Measurements from ENCODE around the gene MED9.

MED9 gene

GRCh38 chr17:17505151-17505550, 28.4 kb downstream of the MED9 start (continued):
- TF ChIP-seq ZBTB10 (tag by site-specific recombination; IDR thresholded peaks at IDR 0.05) (no peak), ZNF623 (tag by site-specific recombination; IDR thresholded peaks at IDR 0.05) (no peak), ZNF239 (tag by site-specific recombination; IDR thresholded peaks at IDR 0.05) (no peak), ZNF211 (tag by site-specific recombination; IDR thresholded peaks at IDR 0.05; ENCODE audit: low read depth) (no peak), ZEB2 (tag by site-specific recombination; IDR thresholded peaks at IDR 0.05) (no peak)

GRCh38 chr17:17505610-17506171, 28.9 kb downstream of the MED9 start:
- no peaks in the 10 kb centered on the region for H3K36me3 ChIP-seq (ENCODE audit: control insufficient read depth in 2 of 2, insufficient read depth in 1 of 2, low read length in 2 of 2)
- CTCF ChIA-PET = interaction anchor here (0.6 to 1.6 kb wide), 3 partner anchors 8 to 151 kb away, joined by 3 to 6 read pairs (median 6); no protein-coding TSS in a partner anchor
- POLR2A ChIA-PET = interaction anchor here (1.4 kb wide), 1 partner anchor 9 kb away, joined by 8 read pairs; the partner anchor contains the start of gene RASD1

GRCh38 chr17:17506181-17506741, 29.5 kb downstream of the MED9 start:
- H3K4me3 ChIP-seq (ENCODE audit: low read depth, low read length) = no peak overlapping the region
- H3K36me3 ChIP-seq (ENCODE audit: control insufficient read depth in 2 of 2, insufficient read depth in 1 of 2, low read length in 2 of 2) = no peaks in the 10 kb centered on the region
- TF ChIP-seq ZNF362 (tag by site-specific recombination; IDR thresholded peaks at IDR 0.05) = no peak
- TF ChIP-seq RBAK (tag by site-specific recombination; IDR thresholded peaks at IDR 0.05) = no peak
- no peak for TF ChIP-seq ZSCAN4 (tag by site-specific recombination; IDR thresholded peaks at IDR 0.05)
- TF ChIP-seq ZBTB21 (tag by site-specific recombination; IDR thresholded peaks at IDR 0.05) = no peak
- no peak for TF ChIP-seq ZNF544 (tag by site-specific recombination; IDR thresholded peaks at IDR 0.05)
- no peak for TF ChIP-seq ZNF223 (tag by site-specific recombination; IDR thresholded peaks at IDR 0.05)
- TF ChIP-seq GLI4 (tag by site-specific recombination; IDR thresholded peaks at IDR 0.05) = no peak
- ChIA-PET CTCF (interaction anchor here (1.4 kb wide), 1 partner anchor 9 kb away, joined by 6 read pairs; no protein-coding TSS in a partner anchor), POLR2A (no interaction called here)
- no peaks in the 10 kb centered on the region for H3K4me1 ChIP-seq (ENCODE audit: control insufficient read depth, insufficient read depth, low read length)
- no peaks in the 10 kb centered on the region for H3K9me3 ChIP-seq (ENCODE audit: control insufficient read depth, insufficient read depth, low read depth, low read length)
- H3K27ac ChIP-seq (ENCODE audit: extremely low read depth, low read depth, low read length) = no peak overlapping the region

More at GRCh38 chr17:17505610-17506171, 28.9 kb downstream of the MED9 start:
- no peak overlapping the region for H3K4me3 ChIP-seq (ENCODE audit: low read depth, low read length)
- no peaks in the 10 kb centered on the region for H3K9me3 ChIP-seq (ENCODE audit: control insufficient read depth, insufficient read depth, low read depth, low read length)
- TF ChIP-seq ZNF561 (tag by site-specific recombination; IDR thresholded peaks at IDR 0.05; ENCODE audit: borderline replicate concordance) (no peak), ZNF623 (tag by site-specific recombination; IDR thresholded peaks at IDR 0.05) (peak; percentile 88), HOXA7 (CRISPR knock-in tag; IDR thresholded peaks at IDR 0.05; ENCODE audit: borderline replicate concordance) (no peak)
- no peak overlapping the region for H3K27ac ChIP-seq (ENCODE audit: extremely low read depth, low read depth, low read length)
- no peaks in the 10 kb centered on the region for H3K4me1 ChIP-seq (ENCODE audit: control insufficient read depth, insufficient read depth, low read length)
